ENCODE results near the gene DNMT3B.

DNMT3B gene

GRCh38 chr20:32804817-32805216, 42.6 kb downstream of the DNMT3B start:
- no peaks in the 10 kb centered on the region for H3K79me2 ChIP-seq (ENCODE audit: insufficient read depth, low read length)
- H3F3A ChIP-seq (ENCODE audit: insufficient read depth, low read length), result no peaks in the 10 kb centered on the region
- H3K4me2 ChIP-seq (ENCODE audit: low read length), result no peak overlapping the region
- H3K36me3 ChIP-seq (ENCODE audit: insufficient read depth, low read length), result peaks cover 85% of the 10 kb centered on the region
- no peak overlapping the region for H3K9ac ChIP-seq (ENCODE audit: low read length)
- no peaks in the 10 kb centered on the region for H3K9me2 ChIP-seq (ENCODE audit: low read depth, low read length)
- H3K4me1 ChIP-seq (ENCODE audit: insufficient read depth, low read length, severe bottlenecking), result no peaks in the 10 kb centered on the region
- H3K9me3 ChIP-seq (ENCODE audit: low read length), result no peaks in the 10 kb centered on the region
- no peak overlapping the region for H3K4me3 ChIP-seq (ENCODE audit: low read depth, low read length, poor library complexity, severe bottlenecking)
- H3K27me3 ChIP-seq (ENCODE audit: insufficient read depth, low read length), result no peaks in the 10 kb centered on the region
- H2AFZ ChIP-seq (ENCODE audit: low read length), result no peak overlapping the region
- H3K27ac ChIP-seq (ENCODE audit: low read depth, low read length, poor library complexity, severe bottlenecking), result no peak overlapping the region
- H4K20me1 ChIP-seq (ENCODE audit: insufficient read depth, low read length), result no peaks in the 10 kb centered on the region
- TF ChIP-seq EZH2 (IDR thresholded peaks at IDR 0.05; ENCODE audit: borderline replicate concordance, low read length) (no peak), CTCF (IDR thresholded peaks at IDR 0.05; ENCODE audit: low read length) (no peak)

- Histone ChIP-seq H3F3A (ENCODE audit: insufficient read depth, low read length) (no peaks in the 10 kb centered on the region), H4K20me1 (ENCODE audit: insufficient read depth, low read length) (no peaks in the 10 kb centered on the region), H3K79me2 (ENCODE audit: insufficient read depth, low read length) (no peaks in the 10 kb centered on the region), H3K9me3 (ENCODE audit: low read length) (no peaks in the 10 kb centered on the region), H3K9ac (ENCODE audit: low read length) (no peak overlapping the region), H3K27ac (ENCODE audit: low read depth, low read length, poor library complexity, severe bottlenecking) (no peak overlapping the region), H3K4me3 (ENCODE audit: low read depth, low read length, poor library complexity, severe bottlenecking) (no peak overlapping the region), H3K4me2 (ENCODE audit: low read length) (no peak overlapping the region), H2AFZ (ENCODE audit: low read length) (no peak overlapping the region), H3K4me1 (ENCODE audit: insufficient read depth, low read length, severe bottlenecking) (no peaks in the 10 kb centered on the region), H3K9me2 (ENCODE audit: low read depth, low read length) (no peaks in the 10 kb centered on the region), H3K27me3 (ENCODE audit: insufficient read depth, low read length) (no peaks in the 10 kb centered on the region), H3K36me3 (ENCODE audit: insufficient read depth, low read length) (peaks cover 83% of the 10 kb centered on the region)
- TF ChIP-seq CTCF (IDR thresholded peaks at IDR 0.05; ENCODE audit: low read length), result no peak
Observed at GRCh38 chr20:32805721-32806120, 43.5 kb downstream of the DNMT3B start.

- Histone ChIP-seq H3F3A (ENCODE audit: insufficient read depth, low read length) (no peaks in the 10 kb centered on the region), H3K4me3 (ENCODE audit: low read depth, low read length, poor library complexity, severe bottlenecking) (no peak overlapping the region), H3K9me2 (ENCODE audit: low read depth, low read length) (no peaks in the 10 kb centered on the region), H3K4me1 (ENCODE audit: insufficient read depth, low read length, severe bottlenecking) (no peaks in the 10 kb centered on the region), H3K27me3 (ENCODE audit: insufficient read depth, low read length) (no peaks in the 10 kb centered on the region), H3K79me2 (ENCODE audit: insufficient read depth, low read length) (no peaks in the 10 kb centered on the region), H2AFZ (ENCODE audit: low read length) (no peak overlapping the region), H4K20me1 (ENCODE audit: insufficient read depth, low read length) (no peaks in the 10 kb centered on the region), H3K36me3 (ENCODE audit: insufficient read depth, low read length) (peaks cover 77% of the 10 kb centered on the region), H3K9me3 (ENCODE audit: low read length) (no peaks in the 10 kb centered on the region), H3K4me2 (ENCODE audit: low read length) (no peak overlapping the region), H3K27ac (ENCODE audit: low read depth, low read length, poor library complexity, severe bottlenecking) (no peak overlapping the region), H3K9ac (ENCODE audit: low read length) (no peak overlapping the region)
- no peak for TF ChIP-seq CTCF (IDR thresholded peaks at IDR 0.05; ENCODE audit: low read length)
- no peak for TF ChIP-seq EZH2 (IDR thresholded peaks at IDR 0.05; ENCODE audit: borderline replicate concordance, low read length)
Observed at GRCh38 chr20:32806356-32806755, 44.2 kb downstream of the DNMT3B start.

Measured in OCI-LY1 (cell line).